ENCODE data around the gene SMARCA4.

DNA sequence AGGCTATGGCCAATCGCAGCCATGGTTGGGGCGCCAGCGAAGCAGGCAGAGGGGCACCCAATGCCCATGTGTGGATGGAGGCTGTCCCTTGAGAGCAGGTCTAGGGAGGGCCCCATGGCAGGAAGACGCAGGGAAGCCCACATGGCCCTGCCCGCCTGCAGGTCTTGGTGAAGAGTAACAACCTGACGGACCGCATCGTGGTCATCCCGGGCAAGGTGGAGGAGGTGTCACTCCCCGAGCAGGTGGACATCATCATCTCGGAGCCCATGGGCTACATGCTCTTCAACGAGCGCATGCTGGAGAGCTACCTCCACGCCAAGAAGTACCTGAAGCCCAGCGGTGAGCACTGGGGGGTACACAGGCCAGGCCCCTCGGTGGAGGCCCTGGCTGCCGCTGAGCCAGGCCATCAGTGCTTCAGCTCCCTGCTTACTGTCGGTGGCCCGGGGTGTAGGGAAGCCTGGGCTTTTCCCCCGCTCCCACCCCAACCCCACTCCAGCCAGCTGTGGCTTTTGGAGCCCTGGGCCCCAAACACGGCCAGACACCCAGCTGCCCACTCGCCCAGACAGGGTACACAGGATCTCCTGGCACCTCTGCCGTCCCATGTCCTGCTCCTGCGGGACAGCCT, 47.0 kb upstream of the SMARCA4 start:
- TF ChIP-seq, protein P1, sequence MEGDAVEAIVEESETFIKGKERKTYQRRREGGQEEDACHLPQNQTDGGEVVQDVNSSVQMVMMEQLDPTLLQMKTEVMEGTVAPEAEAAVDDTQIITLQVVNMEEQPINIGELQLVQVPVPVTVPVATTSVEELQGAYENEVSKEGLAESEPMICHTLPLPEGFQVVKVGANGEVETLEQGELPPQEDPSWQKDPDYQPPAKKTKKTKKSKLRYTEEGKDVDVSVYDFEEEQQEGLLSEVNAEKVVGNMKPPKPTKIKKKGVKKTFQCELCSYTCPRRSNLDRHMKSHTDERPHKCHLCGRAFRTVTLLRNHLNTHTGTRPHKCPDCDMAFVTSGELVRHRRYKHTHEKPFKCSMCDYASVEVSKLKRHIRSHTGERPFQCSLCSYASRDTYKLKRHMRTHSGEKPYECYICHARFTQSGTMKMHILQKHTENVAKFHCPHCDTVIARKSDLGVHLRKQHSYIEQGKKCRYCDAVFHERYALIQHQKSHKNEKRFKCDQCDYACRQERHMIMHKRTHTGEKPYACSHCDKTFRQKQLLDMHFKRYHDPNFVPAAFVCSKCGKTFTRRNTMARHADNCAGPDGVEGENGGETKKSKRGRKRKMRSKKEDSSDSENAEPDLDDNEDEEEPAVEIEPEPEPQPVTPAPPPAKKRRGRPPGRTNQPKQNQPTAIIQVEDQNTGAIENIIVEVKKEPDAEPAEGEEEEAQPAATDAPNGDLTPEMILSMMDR (conservative IDR thresholded peaks at IDR 0.05) = no peak
- TF ChIP-seq ZFX (IDR thresholded peaks at IDR 0.05) = no peak

All from C4-2B (cell line).